Measurements from ENCODE around the gene NUDT7. TPM values are rescaled to one million over a fixed set of nuclear protein-coding genes. Genes with fewer than 3 reads are reported as not detected.

Gene NUDT7
- total and polyA plus RNA-seq, 11 donors: 10.6 to 86.4 (median 31.0) TPM

DNA sequence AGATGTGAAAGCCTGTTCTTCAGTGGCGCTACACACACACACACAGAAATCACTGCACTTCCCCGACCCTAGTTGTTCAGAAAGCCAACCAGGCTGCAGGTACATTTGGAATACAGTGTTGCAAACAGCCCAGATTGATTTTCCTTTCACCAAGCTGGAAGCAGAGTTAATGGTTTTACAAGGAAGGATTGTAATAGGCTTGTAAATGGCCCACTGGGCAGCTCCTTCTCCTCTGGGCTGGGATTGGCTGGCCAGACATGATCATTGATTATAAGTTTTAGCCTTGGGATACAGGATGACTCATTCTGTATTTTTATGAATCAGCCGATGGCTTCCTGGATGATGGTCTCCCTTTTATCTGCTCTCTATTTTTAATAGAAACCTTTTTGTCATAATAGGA is 68.6 kb downstream of the NUDT7 start:
- TF ChIP-seq, protein P1, sequence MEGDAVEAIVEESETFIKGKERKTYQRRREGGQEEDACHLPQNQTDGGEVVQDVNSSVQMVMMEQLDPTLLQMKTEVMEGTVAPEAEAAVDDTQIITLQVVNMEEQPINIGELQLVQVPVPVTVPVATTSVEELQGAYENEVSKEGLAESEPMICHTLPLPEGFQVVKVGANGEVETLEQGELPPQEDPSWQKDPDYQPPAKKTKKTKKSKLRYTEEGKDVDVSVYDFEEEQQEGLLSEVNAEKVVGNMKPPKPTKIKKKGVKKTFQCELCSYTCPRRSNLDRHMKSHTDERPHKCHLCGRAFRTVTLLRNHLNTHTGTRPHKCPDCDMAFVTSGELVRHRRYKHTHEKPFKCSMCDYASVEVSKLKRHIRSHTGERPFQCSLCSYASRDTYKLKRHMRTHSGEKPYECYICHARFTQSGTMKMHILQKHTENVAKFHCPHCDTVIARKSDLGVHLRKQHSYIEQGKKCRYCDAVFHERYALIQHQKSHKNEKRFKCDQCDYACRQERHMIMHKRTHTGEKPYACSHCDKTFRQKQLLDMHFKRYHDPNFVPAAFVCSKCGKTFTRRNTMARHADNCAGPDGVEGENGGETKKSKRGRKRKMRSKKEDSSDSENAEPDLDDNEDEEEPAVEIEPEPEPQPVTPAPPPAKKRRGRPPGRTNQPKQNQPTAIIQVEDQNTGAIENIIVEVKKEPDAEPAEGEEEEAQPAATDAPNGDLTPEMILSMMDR (IDR thresholded peaks at IDR 0.05): no peak
- TF ChIP-seq POLR2A (IDR thresholded peaks at IDR 0.05): no peak
- peaks cover 0 to 25% (median 7%) of the 10 kb centered on the region in 12 donors for H3K4me1 ChIP-seq
- intact Hi-C loops (cut with DNase I): loop anchor here in 2 of 10 donors (5.0 to 10.0 kb wide), 2 partner anchors 161 to 174 kb away; no protein-coding TSS in a partner anchor
- no peaks in the 10 kb centered on the region for H3K36me3 ChIP-seq
- no peak for DNase-seq
- H3K9me3 ChIP-seq: no peaks in the 10 kb centered on the region
- ATAC-seq: no peak
- no peak overlapping the region for H3K27ac ChIP-seq
- WGBS, 4 donors: 73 to 80% (median 79%) methylated on average over 3 of the region's 3 CpGs
- no peak overlapping the region for H3K4me3 ChIP-seq
- H3K27me3 ChIP-seq: peaks cover 6 to 65% (median 13%) of the 10 kb centered on the region in 9 donors

Other genes with a start within 250 kb of the NUDT7 start
- gene VAT1L, start 66.0 kb downstream of the NUDT7 start, total RNA-seq: 10 to 100 TPM in 6 of 9 donors, 1 to 10 TPM in 3; 2.9 to 57.5 (median 14.3) TPM
- 1 to 10 TPM in 1 of 2 donors, under 1 TPM in 1; 0.32 to 5.9 TPM for gene VAT1L, start 66.0 kb downstream of the NUDT7 start, polyA plus RNA-seq

Measured in heart left ventricle (tissue), 16 donors.